HG03108 (cell line): Measurements from ENCODE around the gene RPA1.
"Not testable (repeated sequence)": the region's sequence is repeated elsewhere in the genome, so short reads cannot be mapped to it uniquely, and the experiment has no call there.

Source experiments
- ATAC-seq: cut with Tn5 transposase; IDR thresholded peaks from one replicate; pipeline ENCODE4 v1.9.1; 2021; ENCODE audit warnings: moderate library complexity; ENCODE audit not compliant: unreplicated experiment

The RPA1 gene

GRCh38 chr17:1873418-1873817 is 43.6 kb downstream of the RPA1 start:
- no peak for ATAC-seq

- no peak for ATAC-seq
Measured at GRCh38 chr17:1875597-1875996, 45.8 kb downstream of the RPA1 start.

- no peak for ATAC-seq
Measured at GRCh38 chr17:1878419-1879121, 48.8 kb downstream of the RPA1 start.

- no peak for ATAC-seq
Measured at GRCh38 chr17:1880851-1881630, 51.2 kb downstream of the RPA1 start.

GRCh38 chr17:1882836-1883235 is 53.0 kb downstream of the RPA1 start:
- ATAC-seq: no peak

GRCh38 chr17:1883536-1883935 is 53.7 kb downstream of the RPA1 start:
- no peak for ATAC-seq

GRCh38 chr17:1888741-1889140 is 58.9 kb downstream of the RPA1 start:
- no peak for ATAC-seq

GRCh38 chr17:1890758-1891450 is 61.1 kb downstream of the RPA1 start:
- no peak for ATAC-seq

- ATAC-seq: no peak
Measured at GRCh38 chr17:1894753-1895339, 65.0 kb downstream of the RPA1 start.

- ATAC-seq: not testable (repeated sequence)
Measured at GRCh38 chr17:1895479-1895878, 65.7 kb downstream of the RPA1 start.

- no peak for ATAC-seq
Measured at GRCh38 chr17:1896243-1897104, 66.7 kb downstream of the RPA1 start.

- no peak for ATAC-seq
Measured at GRCh38 chr17:1897105-1897656, 67.4 kb downstream of the RPA1 start.

- ATAC-seq: no peak
Measured at GRCh38 chr17:1898332-1898731, 68.5 kb downstream of the RPA1 start.

GRCh38 chr17:1898872-1899271 is 69.1 kb downstream of the RPA1 start:
- no peak for ATAC-seq

GRCh38 chr17:1899403-1900000 is 69.7 kb downstream of the RPA1 start:
- no peak for ATAC-seq

- ATAC-seq: no peak
Measured at GRCh38 chr17:1904273-1905182, 74.7 kb downstream of the RPA1 start.

GRCh38 chr17:1905190-1905913 is 75.5 kb downstream of the RPA1 start:
- ATAC-seq: no peak

GRCh38 chr17:1906662-1907101 is 76.9 kb downstream of the RPA1 start:
- ATAC-seq: no peak
